ENCODE data around the gene TES.

TES gene

GRCh38 chr7:116218051-116218645 is 7.8 kb downstream of the TES start:
- H3K4me3 ChIP-seq: no peak overlapping the region
- peak overlapping the region in 2 of 21 experiments; percentile 24 to 39 for H3K27ac ChIP-seq

DNA sequence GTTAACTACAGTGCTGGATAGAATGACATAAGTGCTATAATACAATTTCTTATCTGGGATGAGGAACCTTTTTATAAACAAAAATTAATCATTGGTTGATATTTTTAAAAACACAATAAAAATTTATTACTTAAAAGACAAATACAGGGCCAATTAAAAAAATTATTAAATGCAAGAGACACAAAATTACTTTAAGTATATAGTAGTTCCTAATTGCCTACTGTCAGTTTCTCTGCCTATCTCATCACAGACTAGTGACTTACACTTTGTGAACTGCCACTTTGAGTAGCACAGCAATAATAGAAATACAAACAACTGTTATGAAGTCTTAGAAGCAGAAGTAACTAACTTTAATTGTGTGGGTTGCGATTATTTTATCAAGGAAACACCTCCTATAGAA is 8.4 kb downstream of the TES start:
- no peak overlapping the region for H3K4me3 ChIP-seq
- H3K27ac ChIP-seq: no peak overlapping the region

DNA sequence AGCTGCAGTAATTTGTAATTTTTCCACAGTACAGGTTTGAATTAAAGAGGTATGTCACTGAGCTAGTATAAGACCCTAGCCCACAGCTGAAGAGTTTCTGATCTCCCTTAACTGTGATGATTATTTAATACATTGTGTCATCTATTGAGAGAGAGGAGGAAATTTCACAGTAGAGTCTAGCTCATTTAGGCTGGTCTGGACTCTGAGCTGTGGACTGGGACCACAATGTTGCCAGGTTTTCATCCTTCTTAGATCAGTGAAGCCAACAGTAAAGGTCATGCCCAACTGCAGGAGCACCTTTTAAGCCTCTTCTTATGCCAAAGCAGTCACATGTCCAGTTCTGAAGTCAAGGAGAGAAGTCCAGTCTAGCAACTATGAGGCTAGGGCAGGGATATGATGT is 8.9 kb downstream of the TES start:
- H3K4me3 ChIP-seq: no peak overlapping the region
- H3K27ac ChIP-seq: no peak overlapping the region

DNA sequence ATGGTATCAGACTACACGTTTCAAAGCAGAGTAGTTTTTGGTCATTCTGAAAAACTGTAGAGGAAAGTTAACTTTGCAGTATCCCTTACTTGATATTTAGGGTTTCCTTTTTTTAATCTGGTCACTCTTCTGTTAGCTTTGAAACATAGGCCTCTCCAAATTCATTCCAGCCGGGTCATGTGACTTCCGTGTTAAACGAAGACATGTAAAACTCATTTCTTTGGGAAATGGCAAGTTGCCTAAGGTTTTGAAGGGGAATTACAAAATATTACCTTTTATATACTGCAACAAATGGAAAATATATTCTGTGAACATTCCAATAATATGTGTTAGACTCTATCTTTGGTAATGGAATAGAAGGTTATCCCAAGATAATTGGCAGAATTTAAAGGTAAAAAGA is 9.5 kb downstream of the TES start:
- Histone ChIP-seq H3K4me3 (no peak overlapping the region), H3K27ac (no peak overlapping the region)

GRCh38 chr7:116222501-116222900 is 12.2 kb downstream of the TES start:
- no peak overlapping the region for H3K27ac ChIP-seq
- no peak overlapping the region for H3K4me3 ChIP-seq

- Histone ChIP-seq H3K27ac (no peak overlapping the region), H3K4me3 (no peak overlapping the region)
Observed at GRCh38 chr7:116223588-116223987, 13.2 kb downstream of the TES start.

- no peak overlapping the region for H3K27ac ChIP-seq
- H3K4me3 ChIP-seq: no peak overlapping the region
Observed at GRCh38 chr7:116224492-116225098, 14.3 kb downstream of the TES start.

DNA sequence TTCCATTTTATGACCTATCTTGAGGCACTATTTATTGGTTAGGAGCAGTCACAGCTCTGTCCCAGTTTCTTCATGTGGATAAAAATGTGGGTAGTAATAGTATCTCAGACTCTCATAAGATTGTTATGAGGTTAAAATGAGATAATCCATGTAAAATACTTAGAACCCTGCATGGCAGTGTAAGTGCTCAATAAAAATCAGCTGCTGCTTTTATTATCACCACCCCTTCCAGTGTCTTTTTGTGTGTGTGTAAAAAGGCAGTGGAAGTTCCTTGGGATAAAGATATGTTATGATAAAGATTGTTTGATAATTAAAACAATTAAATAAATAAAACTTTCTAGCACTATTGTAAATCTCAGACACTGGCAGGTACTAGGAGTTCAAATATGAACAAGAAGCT is 15.5 kb downstream of the TES start:
- H3K4me3 ChIP-seq: no peak overlapping the region
- H3K27ac ChIP-seq: no peak overlapping the region

DNA sequence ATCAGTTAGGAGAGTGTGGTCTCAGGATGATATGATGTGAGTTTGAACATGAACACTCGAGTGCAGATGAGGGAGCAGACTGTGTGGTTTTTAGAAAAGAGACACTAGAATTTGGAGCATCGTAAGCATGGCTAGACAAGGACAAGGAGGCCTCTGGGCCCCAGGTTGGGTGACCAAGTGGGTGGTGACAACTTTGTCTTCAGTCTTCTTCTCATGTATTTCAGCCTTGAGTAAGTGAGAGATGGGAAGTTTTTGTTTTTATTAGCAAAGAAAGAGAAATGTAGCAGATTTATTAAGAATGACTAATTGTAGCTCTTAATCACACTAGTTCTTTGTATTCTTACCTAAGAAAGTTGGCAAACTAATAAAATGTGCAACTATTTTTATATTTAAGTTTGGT is 16.3 kb downstream of the TES start:
- Histone ChIP-seq H3K27ac (no peak overlapping the region), H3K4me3 (no peak overlapping the region)

- Histone ChIP-seq H3K27ac (peak overlapping the region in 1 of 21 experiments; percentile 42), H3K4me3 (no peak overlapping the region)
Observed at GRCh38 chr7:116227678-116228239, 17.4 kb downstream of the TES start.

GRCh38 chr7:116228241-116228640 is 17.9 kb downstream of the TES start:
- Histone ChIP-seq H3K27ac (peak overlapping the region in 1 of 21 experiments; percentile 42), H3K4me3 (no peak overlapping the region)

DNA sequence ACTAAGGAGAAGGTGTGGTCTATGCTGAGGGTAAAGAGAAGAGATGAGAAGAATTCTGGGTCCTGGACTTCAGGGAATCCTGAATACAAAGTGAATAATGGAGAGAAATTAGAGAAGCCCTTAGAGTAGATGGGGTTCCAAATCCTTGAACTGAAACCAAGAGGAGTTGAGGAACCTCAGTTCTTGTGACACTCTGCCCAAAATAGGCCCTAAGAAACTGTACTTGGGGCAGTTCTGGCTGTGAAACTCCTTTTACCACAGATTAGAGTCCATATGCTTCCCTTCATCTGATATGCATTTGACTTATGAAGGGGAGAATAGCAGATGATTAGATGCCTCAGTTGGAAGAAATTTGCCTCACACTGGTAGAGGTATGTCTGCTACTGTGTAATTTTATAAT is 19.0 kb downstream of the TES start:
- no peak overlapping the region for H3K4me3 ChIP-seq
- H3K27ac ChIP-seq: peak overlapping the region in 8 of 21 experiments; percentile 3 to 74 (median 40)

DNA sequence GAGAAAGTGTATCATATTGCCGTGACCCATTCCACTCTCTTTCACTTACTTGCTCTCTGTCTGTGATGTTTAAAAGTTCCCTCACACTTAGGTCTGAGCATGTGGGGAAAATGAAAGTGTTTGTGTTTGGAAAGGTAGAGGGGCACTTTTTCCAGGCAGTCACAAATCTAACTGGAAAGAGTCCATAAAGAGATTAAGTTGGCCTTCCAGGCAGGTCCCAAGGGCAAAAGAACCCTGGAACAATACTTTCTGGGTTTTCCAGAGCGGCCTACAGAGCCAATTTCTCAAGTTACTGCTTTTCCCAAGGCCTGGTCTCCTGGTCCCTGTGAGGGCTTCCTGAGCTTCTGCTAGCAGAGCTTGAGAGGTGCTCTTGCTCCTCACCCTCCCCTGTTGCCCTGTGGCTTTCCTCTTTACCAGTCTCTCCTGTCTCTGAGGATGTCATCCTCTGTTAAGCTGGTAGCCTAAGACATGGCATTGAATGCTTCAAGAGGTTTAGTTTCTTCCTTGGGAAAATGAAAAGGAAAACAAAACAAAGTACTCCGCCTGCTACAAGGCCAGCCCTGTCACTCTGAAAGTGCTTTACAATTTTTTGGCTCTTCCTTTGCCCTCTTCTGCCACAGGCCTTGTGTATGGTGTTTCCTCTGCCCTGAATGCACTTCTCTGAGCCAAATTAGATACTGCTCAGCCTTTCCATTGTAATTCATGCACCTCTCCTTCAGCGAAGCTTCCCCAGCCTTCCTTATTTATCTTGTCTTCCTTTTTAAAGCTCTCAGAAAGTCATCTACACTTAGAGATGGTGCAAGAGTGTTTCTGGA is 20.1 kb downstream of the TES start:
- H3K4me3 ChIP-seq: no peak overlapping the region
- H3K27ac ChIP-seq: peak overlapping the region in 18 of 21 experiments; percentile 16 to 76 (median 61)

- no peak overlapping the region for H3K4me3 ChIP-seq
- peak overlapping the region in 7 of 21 experiments; percentile 20 to 74 (median 59) for H3K27ac ChIP-seq
Observed at GRCh38 chr7:116231543-116231942, 21.2 kb downstream of the TES start.

DNA sequence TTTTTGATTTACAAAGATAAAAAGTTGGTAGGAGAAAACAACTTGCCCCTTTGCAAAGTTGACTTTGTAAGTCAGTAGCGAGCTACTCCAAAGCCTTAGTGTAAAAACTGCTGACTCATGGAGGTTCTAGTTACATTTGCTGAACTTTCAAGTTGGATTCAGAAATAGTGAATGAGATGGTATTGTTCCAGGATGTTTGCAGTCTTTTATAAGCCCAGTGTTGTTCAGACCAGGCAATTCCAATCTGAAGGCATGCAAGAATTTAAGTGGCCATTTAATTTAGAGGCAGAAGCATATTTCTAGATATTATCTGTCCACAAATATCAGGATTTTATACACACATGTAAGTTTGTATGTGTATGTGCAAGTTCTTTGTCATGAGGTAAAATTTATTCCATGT is 21.6 kb downstream of the TES start:
- peak overlapping the region in 5 of 21 experiments; percentile 20 to 73 (median 59) for H3K27ac ChIP-seq

GRCh38 chr7:116232350-116232749 is 22.0 kb downstream of the TES start:
- Histone ChIP-seq H3K27ac (peak overlapping the region in 3 of 21 experiments; percentile 20 to 59 (median 30)), H3K4me3 (no peak overlapping the region)

More for the DNA sequence above, 21.6 kb downstream of the TES start:
- H3K4me3 ChIP-seq: no peak overlapping the region

DNA sequence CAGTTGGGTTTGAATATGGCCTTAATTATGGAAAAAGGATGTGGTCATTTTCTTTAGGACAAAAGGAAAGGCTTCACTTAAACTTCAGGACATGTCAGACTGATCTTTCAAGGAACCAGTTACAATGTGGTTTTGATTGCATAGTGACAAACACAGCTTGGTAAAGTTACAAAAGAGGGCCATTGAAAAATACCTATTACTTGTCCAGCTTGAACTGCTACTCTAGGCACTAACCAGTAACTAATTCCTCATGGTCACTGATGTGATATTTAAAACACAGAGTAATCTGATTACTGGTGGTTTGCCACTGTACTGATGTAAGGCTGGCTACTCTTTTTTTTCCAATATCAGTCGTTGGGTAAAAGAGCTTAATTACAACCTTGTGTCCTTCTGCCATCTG is 22.6 kb downstream of the TES start:
- Histone ChIP-seq H3K27ac (peak overlapping the region in 1 of 21 experiments; percentile 59), H3K4me3 (no peak overlapping the region)

- Histone ChIP-seq H3K4me3 (no peak overlapping the region), H3K27ac (no peak overlapping the region)
Observed at GRCh38 chr7:116234517-116235200, 24.3 kb downstream of the TES start.

DNA sequence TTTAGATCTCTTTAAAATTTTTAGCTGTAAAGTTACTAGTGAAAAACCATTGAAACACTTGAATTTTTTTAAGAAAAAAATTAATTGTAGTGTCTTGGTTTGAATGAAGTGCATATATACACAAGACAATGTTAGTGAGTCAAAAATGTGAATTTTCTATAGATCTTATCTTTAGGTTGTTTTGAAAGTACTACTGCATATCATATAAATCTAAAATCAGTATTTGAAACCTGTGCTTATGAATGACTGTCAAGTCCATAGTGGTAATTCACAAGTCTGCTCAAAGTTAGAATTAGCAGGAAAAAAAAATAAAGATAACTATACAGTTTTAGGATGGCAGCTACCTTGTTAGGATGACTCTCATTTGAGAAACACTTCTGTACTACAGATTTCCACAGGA is 25.0 kb downstream of the TES start:
- H3K4me3 ChIP-seq: no peak overlapping the region
- H3K27ac ChIP-seq: no peak overlapping the region

DNA sequence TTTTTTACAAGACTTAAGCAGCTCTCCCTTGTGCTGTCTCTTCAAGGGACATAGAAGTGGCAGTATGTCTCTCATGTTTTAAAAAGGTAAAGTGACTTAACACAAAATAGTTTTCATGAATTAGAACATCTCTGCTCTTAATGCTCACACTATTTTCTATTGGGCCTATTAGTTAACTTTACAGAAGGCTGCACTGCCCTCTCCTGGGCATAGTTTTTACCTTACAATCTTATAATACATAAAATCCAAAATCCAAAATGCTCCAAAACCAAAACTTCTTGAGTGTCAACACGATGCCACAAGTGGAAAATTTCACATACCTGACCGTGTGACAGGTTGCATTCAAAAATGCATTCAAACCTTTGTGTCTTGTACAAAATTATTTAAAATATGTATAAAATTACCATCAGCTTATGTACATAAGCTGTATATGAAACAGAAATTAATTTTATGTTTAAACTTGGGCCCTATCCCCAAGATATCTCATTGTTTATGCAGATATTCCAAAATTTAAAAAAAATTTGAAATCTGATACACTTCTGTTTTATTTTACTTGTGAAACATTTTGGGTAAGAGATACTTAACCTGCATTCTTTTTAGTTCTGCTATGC is 25.8 kb downstream of the TES start:
- Histone ChIP-seq H3K27ac (no peak overlapping the region), H3K4me3 (no peak overlapping the region)
